ENCODE results near the gene AIFM2.
"Not testable (repeated sequence)": the region's sequence is repeated elsewhere in the genome, so short reads cannot be mapped to it uniquely, and the experiment has no call there.

The AIFM2 gene

GRCh38 chr10:70132098-70133029 lies at the start of gene AIFM2:
AIFM2 (minus strand) TSS chr10:70132825; CDS start chr10:70124084, 8,741 bp downstream.
- FAIRE-seq (no peak), DNase-seq (ENCODE audit: low spot score) (peak; percentile 63)

- FAIRE-seq; DNase-seq (ENCODE audit: low spot score): not testable (repeated sequence)
These were observed 46.6 kb upstream of the AIFM2 start for GRCh38 chr10:70179209-70179608.

GRCh38 chr10:70178139-70178725 lies 45.6 kb upstream of the AIFM2 start:
- DNase-seq (ENCODE audit: low spot score) (no peak), FAIRE-seq (no peak)

- FAIRE-seq (no peak), DNase-seq (ENCODE audit: low spot score) (no peak)
These were observed 43.8 kb upstream of the AIFM2 start for GRCh38 chr10:70176441-70176840.

- no peak for DNase-seq (ENCODE audit: low spot score)
- FAIRE-seq, result no peak
These were observed 42.9 kb upstream of the AIFM2 start for GRCh38 chr10:70175516-70175915.

GRCh38 chr10:70174058-70174741 lies 41.6 kb upstream of the AIFM2 start:
- FAIRE-seq (no peak), DNase-seq (ENCODE audit: low spot score) (no peak)

- no peak for DNase-seq (ENCODE audit: low spot score)
- FAIRE-seq, result no peak
These were observed 37.2 kb upstream of the AIFM2 start for GRCh38 chr10:70169649-70170364.

- FAIRE-seq (no peak), DNase-seq (ENCODE audit: low spot score) (no peak)
These were observed 36.4 kb upstream of the AIFM2 start for GRCh38 chr10:70169011-70169410.

GRCh38 chr10:70167246-70167645 lies 34.6 kb upstream of the AIFM2 start:
- no peak for DNase-seq (ENCODE audit: low spot score)
- FAIRE-seq, result no peak

GRCh38 chr10:70166394-70166793 lies 33.8 kb upstream of the AIFM2 start:
- FAIRE-seq (no peak), DNase-seq (ENCODE audit: low spot score) (no peak)

- FAIRE-seq, result no peak
- DNase-seq (ENCODE audit: low spot score), result no peak
These were observed 31.5 kb upstream of the AIFM2 start for GRCh38 chr10:70164163-70164562.

- FAIRE-seq (no peak), DNase-seq (ENCODE audit: low spot score) (no peak)
These were observed 30.8 kb upstream of the AIFM2 start for GRCh38 chr10:70163448-70163847.

- FAIRE-seq, result no peak
- no peak for DNase-seq (ENCODE audit: low spot score)
These were observed 30.2 kb upstream of the AIFM2 start for GRCh38 chr10:70162892-70163201.

- DNase-seq (ENCODE audit: low spot score) (no peak), FAIRE-seq (no peak)
These were observed 29.7 kb upstream of the AIFM2 start for GRCh38 chr10:70162151-70162891.

- FAIRE-seq, result no peak
- no peak for DNase-seq (ENCODE audit: low spot score)
These were observed 28.2 kb upstream of the AIFM2 start for GRCh38 chr10:70160798-70161197.

GRCh38 chr10:70159366-70159765 lies 26.7 kb upstream of the AIFM2 start:
- not testable (repeated sequence) for DNase-seq (ENCODE audit: low spot score); FAIRE-seq

- DNase-seq (ENCODE audit: low spot score) (no peak), FAIRE-seq (no peak)
These were observed 25.5 kb upstream of the AIFM2 start for GRCh38 chr10:70158113-70158512.

GRCh38 chr10:70155255-70155838 lies 22.7 kb upstream of the AIFM2 start:
- no peak for FAIRE-seq

GRCh38 chr10:70148516-70148915 lies 15.9 kb upstream of the AIFM2 start:
- DNase-seq (ENCODE audit: low spot score), result no peak
- no peak for FAIRE-seq

More at GRCh38 chr10:70155255-70155838, 22.7 kb upstream of the AIFM2 start:
- no peak for DNase-seq (ENCODE audit: low spot score)

- DNase-seq (ENCODE audit: low spot score) (no peak), FAIRE-seq (no peak)
These were observed 14.6 kb upstream of the AIFM2 start for GRCh38 chr10:70147259-70147625.

Measured in RCC 7860 (cell line).